B cell (primary cell): Measurements from ENCODE around the gene LILRB1. TPM values are rescaled to one million over a fixed set of nuclear protein-coding genes. Genes with fewer than 3 reads are reported as not detected.
A peak's percentile ranks its signal among the peaks of the same experiment; 100 is the strongest.

ENCODE experiments used
- ATAC-seq: fragments of 200-7000 bp; cut with Tn5 transposase; one replicate; pipeline ENCODE4 v1.10.0; 2021; ENCODE audit warnings: low read depth, mild to moderate bottlenecking, moderate number of reproducible peaks, moderate library complexity
- CTCF ChIA-PET: fragments of 350-600 bp; sonication (Branson Sonifier 250); formaldehyde crosslinking; loops from one replicate; lab custom pipeline; 2021; ENCODE audit warnings: antibody characterized with exemption, inconsistent platforms; lab: Charles Lee
- POLR2A ChIA-PET: fragments of 350-600 bp; sonication (Branson Sonifier 250); formaldehyde crosslinking; loops from one replicate; lab custom pipeline; 2021; ENCODE audit warnings: antibody characterized with exemption; lab: Charles Lee
- DNase-seq: peaks from one replicate; pipeline ENCODE4 v3.0.0; 2013
- H2AFZ ChIP-seq: 2 replicates; pipeline ENCODE4 v1.6.1; 2012; ENCODE audit warnings: mild to moderate bottlenecking, low read depth, low read length; ENCODE audit not compliant: insufficient read depth, poor library complexity, severe bottlenecking
- H3K27ac ChIP-seq, 2 donors: 1 replicate in 1 of 2; 2 replicates in 1 of 2; pipeline ENCODE4 v1.5.1; 2012 to 2013; ENCODE audit warnings: low read length in 2 of 2, mild to moderate bottlenecking in 2 of 2, moderate library complexity in 1 of 2
- H3K27me3 ChIP-seq, 4 experiments: fragments of 200-600 bp in 1 of 4; sonication (generic) in 1 of 4; replicated peaks in 1 of 4; 1 replicate in 2 of 4; 2 replicates in 2 of 4; pipeline versions ENCODE4 v1.6.1 to v1.7.0; 2013 to 2016; ENCODE audit warnings: low read length in 3 of 4, mild to moderate bottlenecking in 2 of 4, mixed read lengths in 1 of 4, moderate library complexity in 1 of 4; ENCODE audit not compliant: insufficient read depth in 4 of 4, control insufficient read depth in 3 of 4; ENCODE audit errors: control extremely low read depth in 1 of 4
- H3K36me3 ChIP-seq, 2 experiments: replicated peaks in 1 of 2; 1 replicate in 1 of 2; 2 replicates in 1 of 2; pipeline versions ENCODE4 v1.6.1 to v1.7.1; 2013; ENCODE audit warnings: low read length in 1 of 2; ENCODE audit not compliant: insufficient read depth in 2 of 2, control insufficient read depth in 1 of 2; ENCODE audit errors: control extremely low read depth in 1 of 2, extremely low read depth in 1 of 2
- H3K4me1 ChIP-seq, 2 donors: fragments of 200-600 bp in 1 of 2; sonication (generic) in 1 of 2; 1 replicate in 1 of 2; 2 replicates in 1 of 2; pipeline versions ENCODE4 v1.5.1 to v1.6.1; 2013 to 2017; ENCODE audit warnings: low read length in 2 of 2; ENCODE audit not compliant: control insufficient read depth in 2 of 2, insufficient read depth in 2 of 2
- H3K4me2 ChIP-seq: replicated peaks from 2 replicates; pipeline ENCODE3; 2012; ENCODE audit warnings: mild to moderate bottlenecking, low read depth, low read length; ENCODE audit not compliant: poor library complexity, severe bottlenecking
- H3K4me3 ChIP-seq, 5 experiments: fragments of 200-600 bp in 1 of 5; sonication (generic) in 1 of 5; 1 replicate in 3 of 5; 2 replicates in 2 of 5; pipeline versions ENCODE4 v1.5.1 to v1.7.0; 2011 to 2016; ENCODE audit warnings: low read length in 4 of 5, mild to moderate bottlenecking in 4 of 5, low read depth in 2 of 5, control low read depth in 1 of 5, moderate library complexity in 1 of 5; ENCODE audit not compliant: insufficient read depth in 1 of 5; ENCODE audit errors: control extremely low read depth in 1 of 5, extremely low read depth in 1 of 5
- H3K79me2 ChIP-seq: fragments of 200-600 bp; sonication (generic); one replicate; pipeline ENCODE4 v1.6.0; 2016; ENCODE audit warnings: low read length; ENCODE audit not compliant: control insufficient read depth, insufficient read depth
- H3K9ac ChIP-seq: fragments of 200-600 bp; sonication (generic); 2 replicates; pipeline ENCODE4 v1.6.1; 2017; ENCODE audit warnings: mild to moderate bottlenecking, low read length, moderate library complexity
- H3K9me3 ChIP-seq, 3 donors: one replicate each; pipeline versions ENCODE4 v1.6.1 to v1.7.1; 2013; ENCODE audit warnings: low read length in 2 of 3; ENCODE audit not compliant: control insufficient read depth in 2 of 3, insufficient read depth in 1 of 3; ENCODE audit errors: control extremely low read depth in 1 of 3
- H4K20me1 ChIP-seq: 2 replicates; pipeline ENCODE4 v1.6.0; 2012; ENCODE audit warnings: mild to moderate bottlenecking, low read length; ENCODE audit not compliant: insufficient read depth, control insufficient read depth, poor library complexity, severe bottlenecking
- H3K27ac Mint-ChIP-seq: one replicate; pipeline ENCODE4 v1.8.0; 2021; ENCODE audit warnings: mixed read lengths
- H3K27me3 Mint-ChIP-seq: one replicate; pipeline ENCODE4 v1.8.0; 2021; ENCODE audit warnings: mixed read lengths
- H3K4me1 Mint-ChIP-seq: one replicate; pipeline ENCODE4 v1.8.0; 2021; ENCODE audit warnings: mixed read lengths
- H3K4me3 Mint-ChIP-seq: one replicate; pipeline ENCODE4 v1.8.0; 2021; ENCODE audit warnings: mixed read lengths
- H3K9me3 Mint-ChIP-seq: one replicate; pipeline ENCODE4 v1.8.0; 2022; ENCODE audit warnings: mixed read lengths; ENCODE audit not compliant: insufficient read depth
- CTCF ChIP-seq: fragments of 200-600 bp; IDR thresholded peaks from one replicate; pipeline ENCODE4 v1.8.0; 2022; ENCODE audit warnings: antibody characterized with exemption, mild to moderate bottlenecking
- EZH2 ChIP-seq: IDR thresholded peaks from 2 replicates; pipeline ENCODE4 v1.6.1; 2012; ENCODE audit warnings: borderline replicate concordance, low read depth, mild to moderate bottlenecking, moderate library complexity, low read length; ENCODE audit not compliant: insufficient read depth, poor library complexity, severe bottlenecking
- WGBS: methylation state at CpG from one replicate; pipeline ENCODE4 v1.1.5; 2013; ENCODE audit warnings: missing lambda C conversion rate; ENCODE audit not compliant: insufficient coverage; 5-methylcytosine and 5-hydroxymethylcytosine counted together
- intact Hi-C: fragments of 100-400 bp; cut with micrococcal nuclease; formaldehyde crosslinking; loops from one replicate; pipeline ENCODE4 v1.10.0; 2022
- polyA plus RNA-seq: library from polyadenylated mRNA; depleted of rRNA; stranded (reverse); fragments of >200 nt; gene quantifications from 2 replicates; pipeline ENCODE4 v1.2.3, GENCODE V29; 2012
- total RNA-seq, 2 donors: library from RNA; stranded (reverse); fragments of 120-200 nt in 1 of 2; gene quantifications; 1 replicate in 1 of 2; 2 replicates in 1 of 2; pipeline versions ENCODE4 v1.2.3 to v1.2.4, GENCODE V29; 2013 to 2022

The LILRB1 gene
- total and polyA plus RNA-seq, 2 donors (not counting 1 experiment from before 2014, with no cell fraction given): 138 to 170 TPM

GRCh38 chr19:54616821-54617560 lies 13.3 kb upstream of the LILRB1 start:
- peak overlapping the region; percentile 52 to 86 (median 73) for H3K4me3 ChIP-seq
- H3K4me2 ChIP-seq: peak overlapping the region; percentile 79
- no peaks in the 10 kb centered on the region for H3K36me3 ChIP-seq
- 17% methylated on average over 1 of the region's 5 CpGs for WGBS
- Mint-ChIP-seq H3K27ac (peak overlapping the region; percentile 94), H3K4me1 (peaks cover 82% of the 10 kb centered on the region), H3K27me3 (no peaks in the 10 kb centered on the region), H3K9me3 (no peaks in the 10 kb centered on the region), H3K4me3 (peak overlapping the region; percentile 93)
- intact Hi-C loops: loop anchor here (2.0 to 10.0 kb wide), 3 partner anchors 14 to 52 kb away; partner anchors contain the start of gene LILRB1
- ChIA-PET CTCF (interaction anchor here (0.6 to 4.5 kb wide), 9 partner anchors 10 to 136 kb away, joined by 3 to 28 read pairs (median 4); no protein-coding TSS in a partner anchor), POLR2A (interaction anchor here (0.7 to 1.5 kb wide), 5 partner anchors 10 to 608 kb away, joined by 3 to 4 read pairs (median 4); partner anchors contain the start of gene LILRB1)
- peak; percentile 79 for ATAC-seq
- TF ChIP-seq CTCF (peak; percentile 4), EZH2 (no peak)
- DNase-seq: peak; percentile 66
- H3K27ac ChIP-seq: peak overlapping the region; percentile 86 to 87
- no peaks in the 10 kb centered on the region for H4K20me1 ChIP-seq
- peaks cover 61% of the 10 kb centered on the region for H3K79me2 ChIP-seq
- H2AFZ ChIP-seq: peak overlapping the region; percentile 29
- H3K4me1 ChIP-seq: peaks cover 55 to 56% of the 10 kb centered on the region in 2 donors
- H3K9me3 ChIP-seq: no peaks in the 10 kb centered on the region
- no peaks in the 10 kb centered on the region for H3K27me3 ChIP-seq
- H3K9ac ChIP-seq: peak overlapping the region; percentile 84

DNA sequence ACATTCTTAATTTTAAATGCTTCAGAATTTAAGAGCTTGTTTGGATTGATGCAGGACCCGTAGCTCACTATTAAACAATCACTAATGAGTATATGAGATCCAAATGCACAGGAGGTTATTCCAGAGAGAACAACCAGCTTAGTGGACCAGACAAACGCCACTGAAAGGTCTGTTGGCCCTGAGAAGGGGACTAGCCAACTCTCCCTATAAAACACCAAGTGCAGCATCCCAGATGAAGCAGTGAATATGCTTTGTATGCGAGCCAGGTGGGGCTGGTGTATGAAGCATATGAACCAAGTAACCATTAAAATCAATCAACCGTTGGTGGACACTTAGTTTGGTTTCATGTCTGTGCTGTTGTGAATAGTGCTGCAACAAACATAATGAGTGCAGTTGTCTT lies 9.8 kb upstream of the LILRB1 start:
- ChIA-PET POLR2A (no interaction called here), CTCF (interaction anchor here (1.7 to 4.5 kb wide), 3 partner anchors 9 to 32 kb away, joined by 3 to 28 read pairs (median 6); partner anchors contain the start of gene LILRB1)
- peaks cover 58 to 60% of the 10 kb centered on the region in 2 donors for H3K4me1 ChIP-seq
- no peak for TF ChIP-seq EZH2
- no peak for TF ChIP-seq CTCF
- Mint-ChIP-seq H3K27me3 (no peaks in the 10 kb centered on the region), H3K4me3 (peak overlapping the region; percentile 69), H3K27ac (peak overlapping the region; percentile 67), H3K4me1 (peaks cover 81% of the 10 kb centered on the region), H3K9me3 (no peaks in the 10 kb centered on the region)
- H3K27ac ChIP-seq: peak overlapping the region in 1 of 2 donors; percentile 65
- DNase-seq (no peak), ATAC-seq (no peak)
- no peaks in the 10 kb centered on the region for H4K20me1 ChIP-seq
- no peaks in the 10 kb centered on the region for H3K27me3 ChIP-seq
- peaks cover 80% of the 10 kb centered on the region for H3K79me2 ChIP-seq
- H3K4me3 ChIP-seq: peak overlapping the region in 4 of 5 experiments; percentile 2 to 55 (median 19)
- intact Hi-C loops: no loop called here
- H3K36me3 ChIP-seq: no peaks in the 10 kb centered on the region
- peak overlapping the region; percentile 47 for H3K9ac ChIP-seq
- WGBS: no CpG with 5 or more reads among the region's 4 CpGs
- H2AFZ ChIP-seq: no peak overlapping the region
- peak overlapping the region; percentile 79 for H3K4me2 ChIP-seq
- no peaks in the 10 kb centered on the region for H3K9me3 ChIP-seq
